ENCODE measurements around the gene TMEM163.

TMEM163 gene

GRCh38 chr2:134722728-134723127 lies 3.9 kb upstream of the TMEM163 start:
- DNase-seq = no peak

- DNase-seq = no peak
Measured at GRCh38 chr2:134721596-134721995, 2.8 kb upstream of the TMEM163 start.

GRCh38 chr2:134718023-134718816 lies 580 bp downstream of the TMEM163 start:
- DNase-seq = peak in 1 of 2 donors; percentile 27

- DNase-seq = no peak
Measured at GRCh38 chr2:134717286-134718022, 1.3 kb downstream of the TMEM163 start.

- DNase-seq = no peak
Measured at GRCh38 chr2:134716721-134717243, 2.0 kb downstream of the TMEM163 start.

- no peak for DNase-seq
Measured at GRCh38 chr2:134715932-134716643, 2.7 kb downstream of the TMEM163 start.

- DNase-seq = no peak
Measured at GRCh38 chr2:134714228-134714627, 4.6 kb downstream of the TMEM163 start.

GRCh38 chr2:134713606-134714005 lies 5.2 kb downstream of the TMEM163 start:
- DNase-seq = no peak

GRCh38 chr2:134713176-134713575 lies 5.6 kb downstream of the TMEM163 start:
- no peak for DNase-seq

GRCh38 chr2:134712736-134713135 lies 6.1 kb downstream of the TMEM163 start:
- no peak for DNase-seq

- no peak for DNase-seq
Measured at GRCh38 chr2:134712299-134712698, 6.5 kb downstream of the TMEM163 start.

- DNase-seq = no peak
Measured at GRCh38 chr2:134711692-134712091, 7.1 kb downstream of the TMEM163 start.

- DNase-seq = no peak
Measured at GRCh38 chr2:134707330-134707676, 11.5 kb downstream of the TMEM163 start.

- no peak for DNase-seq
Measured at GRCh38 chr2:134706587-134707329, 12.0 kb downstream of the TMEM163 start.

GRCh38 chr2:134705861-134706586 lies 12.8 kb downstream of the TMEM163 start:
- DNase-seq = no peak

GRCh38 chr2:134704173-134704572 lies 14.6 kb downstream of the TMEM163 start:
- DNase-seq = no peak

GRCh38 chr2:134703426-134703825 lies 15.4 kb downstream of the TMEM163 start:
- DNase-seq = no peak

- no peak for DNase-seq
Measured at GRCh38 chr2:134700730-134701129, 18.1 kb downstream of the TMEM163 start.

GRCh38 chr2:134694411-134694810 lies 24.4 kb downstream of the TMEM163 start:
- DNase-seq = no peak

GRCh38 chr2:134693359-134694330 lies 25.2 kb downstream of the TMEM163 start:
- no peak for DNase-seq

- DNase-seq = no peak
Measured at GRCh38 chr2:134692499-134692898, 26.3 kb downstream of the TMEM163 start.

Data from bone marrow (tissue), 2 donors.